H1 (cell line): ENCODE data around the gene TIAM2. TPM values are rescaled to one million over a fixed set of nuclear protein-coding genes. Genes with fewer than 3 reads are reported as not detected.

ENCODE experiments used
- CTCF ChIA-PET: fragments of 300-600 bp; sonication (Branson Sonifier 250); formaldehyde crosslinking; loops from one replicate; lab custom pipeline; 2021; ENCODE audit not compliant: partially characterized antibody; lab: Charles Lee
- POLR2A ChIA-PET: fragments of 300-600 bp; sonication (Branson Sonifier 250); formaldehyde crosslinking; loops from one replicate; lab custom pipeline; 2021; ENCODE audit warnings: inconsistent platforms; ENCODE audit not compliant: partially characterized antibody; lab: Charles Lee
- DNase-seq, 2 experiments: peaks; one replicate each; pipeline versions ENCODE4 v3.0.0 to v3.0.0-alpha.2; 2010 to 2022; ENCODE audit warnings: low spot score in 2 of 2, low read depth in 1 of 2, mixed read lengths in 1 of 2
- FAIRE-seq: peaks from 2 replicates; lab custom pipeline; 2011; peaks lifted over from hg19 to GRCh38; lab: Jason Lieb, UNC
- H2AFZ ChIP-seq: 2 replicates; pipeline ENCODE4 v1.8.1; 2012; ENCODE audit warnings: low read length, inconsistent platforms
- H2AK5ac ChIP-seq: 2 replicates; pipeline ENCODE4 v1.6.1; 2013; ENCODE audit warnings: low read depth, low read length
- H2BK120ac ChIP-seq: replicated peaks from 2 replicates; pipeline ENCODE3; 2013; ENCODE audit warnings: low read depth, low read length, inconsistent platforms
- H2BK12ac ChIP-seq: 2 replicates; pipeline ENCODE4 v1.6.1; 2013; ENCODE audit warnings: low read depth, low read length
- H2BK15ac ChIP-seq: 2 replicates; pipeline ENCODE4 v1.6.1; 2013; ENCODE audit warnings: low read length
- H2BK20ac ChIP-seq: 2 replicates; pipeline ENCODE4 v1.6.1; 2013; ENCODE audit warnings: low read length
- H2BK5ac ChIP-seq: 2 replicates; pipeline ENCODE4 v1.6.1; 2013; ENCODE audit warnings: low read depth, low read length
- H3K14ac ChIP-seq: 2 replicates; pipeline ENCODE4 v1.6.1; 2013; ENCODE audit warnings: inconsistent platforms; ENCODE audit not compliant: insufficient read length
- H3K18ac ChIP-seq: 2 replicates; pipeline ENCODE4 v1.6.1; 2013; ENCODE audit warnings: low read length; ENCODE audit errors: extremely low read depth
- H3K23ac ChIP-seq: 2 replicates; pipeline ENCODE4 v1.6.1; 2013; ENCODE audit warnings: inconsistent platforms; ENCODE audit not compliant: insufficient read length
- H3K23me2 ChIP-seq: 2 replicates; pipeline ENCODE4 v1.6.1; 2013; ENCODE audit warnings: low read depth, low read length
- H3K27ac ChIP-seq: 2 replicates; pipeline ENCODE4 v1.6.1; 2011; ENCODE audit warnings: low read depth, low read length, inconsistent platforms
- H3K27me3 ChIP-seq, 4 experiments: replicated peaks in 1 of 4; 1 replicate in 1 of 4; 2 replicates in 3 of 4; pipeline versions ENCODE4 v1.6.1 to v1.8.1; 2011 to 2013; ENCODE audit warnings: low read length in 3 of 4, mild to moderate bottlenecking in 3 of 4, inconsistent platforms in 2 of 4, mixed read lengths in 2 of 4, moderate library complexity in 1 of 4; ENCODE audit not compliant: control insufficient read depth in 3 of 4, insufficient read depth in 3 of 4; ENCODE audit errors: extremely low read depth in 1 of 4
- H3K36me3 ChIP-seq, 4 experiments: 2 replicates each; pipeline versions ENCODE4 v1.6.1 to v1.8.1; 2011 to 2013; ENCODE audit warnings: mild to moderate bottlenecking in 4 of 4, low read length in 3 of 4, moderate library complexity in 2 of 4, control low read depth in 1 of 4, inconsistent platforms in 1 of 4; ENCODE audit not compliant: insufficient read depth in 4 of 4, control insufficient read depth in 2 of 4
- H3K4ac ChIP-seq: replicated peaks from 2 replicates; pipeline ENCODE3; 2013; ENCODE audit warnings: low read length, low read depth, mixed read lengths, inconsistent platforms; ENCODE audit not compliant: insufficient read length
- H3K4me1 ChIP-seq, 4 experiments: replicated peaks in 1 of 4; 1 replicate in 1 of 4; 2 replicates in 3 of 4; pipeline versions ENCODE4 v1.6.1 to v1.8.1; 2011 to 2013; ENCODE audit warnings: low read length in 3 of 4, inconsistent platforms in 2 of 4, mixed read lengths in 1 of 4; ENCODE audit not compliant: insufficient read depth in 4 of 4, control insufficient read depth in 3 of 4
- H3K4me2 ChIP-seq, 2 experiments: 2 replicates each; pipeline versions ENCODE4 v1.6.1 to v1.8.1; 2011 to 2013; ENCODE audit warnings: low read depth in 2 of 2, low read length in 2 of 2, control low read depth in 1 of 2, inconsistent platforms in 1 of 2, mild to moderate bottlenecking in 1 of 2; ENCODE audit not compliant: insufficient read depth in 1 of 2
- H3K4me3 ChIP-seq, 4 experiments: fragments of 200-600, 300-600 bp in 1 of 4; sonication (generic), shearing (Covaris generic), sonication (Bioruptor Twin) in 1 of 4; 2 replicates each; pipeline versions ENCODE4 v1.5.1 to v1.8.1; 2011 to 2016; ENCODE audit warnings: low read length in 4 of 4, low read depth in 3 of 4, control low read depth in 2 of 4, inconsistent platforms in 2 of 4, mild to moderate bottlenecking in 2 of 4, mixed read lengths in 1 of 4, moderate library complexity in 1 of 4; ENCODE audit not compliant: insufficient read depth in 2 of 4; ENCODE audit errors: extremely low read depth in 1 of 4
- H3K56ac ChIP-seq: replicated peaks from 2 replicates; pipeline ENCODE3; 2013; ENCODE audit warnings: low read depth, mild to moderate bottlenecking, mixed read lengths, low read length, inconsistent platforms; ENCODE audit not compliant: insufficient read length
- H3K79me1 ChIP-seq: 2 replicates; pipeline ENCODE4 v1.6.1; 2013; ENCODE audit warnings: low read depth, low read length, control low read depth
- H3K79me2 ChIP-seq, 2 experiments: 2 replicates each; pipeline versions ENCODE4 v1.6.1 to v1.8.1; 2012 to 2013; ENCODE audit warnings: low read length in 2 of 2, mild to moderate bottlenecking in 2 of 2, inconsistent platforms in 1 of 2; ENCODE audit not compliant: insufficient read depth in 2 of 2, control insufficient read depth in 1 of 2
- H3K9ac ChIP-seq, 4 experiments: replicated peaks in 1 of 4; 1 replicate in 1 of 4; 2 replicates in 3 of 4; pipeline versions ENCODE4 v1.6.1 to v1.8.1; 2011 to 2013; ENCODE audit warnings: low read depth in 3 of 4, low read length in 3 of 4, control low read depth in 2 of 4, mild to moderate bottlenecking in 2 of 4, moderate library complexity in 2 of 4, inconsistent platforms in 1 of 4; ENCODE audit errors: extremely low read depth in 1 of 4
- H3K9me3 ChIP-seq, 2 experiments: 2 replicates each; pipeline versions ENCODE4 v1.6.1 to v1.8.1; 2012 to 2013; ENCODE audit warnings: mild to moderate bottlenecking in 2 of 2, moderate library complexity in 2 of 2, control low read depth in 1 of 2, inconsistent platforms in 1 of 2, low read depth in 1 of 2, low read length in 1 of 2, mixed read lengths in 1 of 2; ENCODE audit not compliant: insufficient read depth in 2 of 2
- H4K20me1 ChIP-seq, 2 experiments: replicated peaks in 1 of 2; 2 replicates each; pipeline versions ENCODE3 to v1.8.1; 2011 to 2013; ENCODE audit warnings: inconsistent platforms in 2 of 2, low read length in 2 of 2, mild to moderate bottlenecking in 1 of 2; ENCODE audit not compliant: insufficient read depth in 2 of 2, control insufficient read depth in 1 of 2
- H4K5ac ChIP-seq: 2 replicates; pipeline ENCODE4 v1.6.1; 2013; ENCODE audit warnings: low read length, low read depth, mixed read lengths, inconsistent platforms; ENCODE audit not compliant: insufficient read length
- H4K8ac ChIP-seq: 2 replicates; pipeline ENCODE4 v1.8.0; 2013; ENCODE audit warnings: mild to moderate bottlenecking, moderate library complexity, low read length, inconsistent platforms; ENCODE audit not compliant: insufficient read depth; ENCODE audit errors: extremely low read depth
- H4K91ac ChIP-seq: replicated peaks from 2 replicates; pipeline ENCODE3; 2013; ENCODE audit warnings: low read length, mixed read lengths, inconsistent platforms; ENCODE audit not compliant: insufficient read length
- ATF3 ChIP-seq: IDR thresholded peaks from 2 replicates; pipeline ENCODE4 v1.6.1; 2011; ENCODE audit warnings: low read depth, mild to moderate bottlenecking, low read length; ENCODE audit not compliant: insufficient read depth
- RBBP5 ChIP-seq: IDR thresholded peaks from 2 replicates; pipeline ENCODE4 v1.7.1; 2012; ENCODE audit warnings: low read depth, mild to moderate bottlenecking, inconsistent platforms, low read length, moderate library complexity, borderline replicate concordance
- RXRA ChIP-seq: IDR thresholded peaks from 2 replicates; pipeline ENCODE4 v1.6.1; 2011; ENCODE audit warnings: low read depth, mild to moderate bottlenecking, low read length, moderate library complexity; ENCODE audit not compliant: insufficient read depth
- SP2 ChIP-seq: IDR thresholded peaks from 2 replicates; pipeline ENCODE4 v1.6.1; 2012; ENCODE audit warnings: mild to moderate bottlenecking, low read length, inconsistent platforms
- SP4 ChIP-seq: IDR thresholded peaks from 2 replicates; pipeline ENCODE4 v1.6.1; 2012; ENCODE audit warnings: low read length, inconsistent platforms
- WGBS, 2 experiments: shearing (Covaris generic) in 1 of 2; methylation state at CpG; one replicate each; pipeline versions ENCODE4 v1.1.6 to v1.1.7; 2013 to 2015; ENCODE audit warnings: low lambda C conversion rate in 2 of 2, mixed read lengths in 2 of 2, inconsistent platforms in 1 of 2, low coverage in 1 of 2, missing lambda C conversion rate in 1 of 2; ENCODE audit not compliant: insufficient replicate concordance in 2 of 2, insufficient coverage in 1 of 2, insufficient read length in 1 of 2; ENCODE audit errors: extremely low coverage in 1 of 2, missing lambda C conversion rate in 1 of 2; 5-methylcytosine and 5-hydroxymethylcytosine counted together
- polyA plus RNA-seq, 7 experiments: library from polyadenylated mRNA; depleted of rRNA in 3 of 7; stranded (reverse) in 5 of 7; unstranded in 2 of 7; fragments of >200 nt in 5 of 7; fragments of 200-250 nt in 2 of 7; gene quantifications; 1 replicate in 5 of 7; 2 replicates in 1 of 7; 4 replicates in 1 of 7; pipeline versions ENCODE4 v1.2.1 to v1.2.3, GENCODE V29; 2011 to 2013; ENCODE audit warnings: missing spikeins in 2 of 7, mixed read lengths in 2 of 7
- total RNA-seq: library from RNA; stranded (reverse); fragmentation: NEBNext Ultra II Directional; extraction: Animal tissue kit (Norgen Biotek cat#: 25700); gene quantifications from 2 replicates; pipeline ENCODE4 v1.2.1, GENCODE V29; 2021

Gene TIAM2
- total and polyA plus RNA-seq, 2 of the 8 experiments (the other 6 are each of a cell fraction or from before 2014, with no cell fraction given) = 7.4 to 23.9 TPM

GRCh38 chr6:155287762-155288161, 292.6 kb downstream of the TIAM2 start:
- CTCF ChIA-PET = interaction anchor here (0.7 to 4.2 kb wide), 6 partner anchors 12 to 40 kb away, joined by 3 to 18 read pairs (median 4); partner anchors contain the start of gene CLDN20
- TF ChIP-seq SP4 (no peak), RXRA (no peak), ATF3 (no peak), SP2 (no peak), RBBP5 (no peak)

More at GRCh38 chr6:155287762-155288161, 292.6 kb downstream of the TIAM2 start:
- DNase-seq (no peak), FAIRE-seq (no peak)
- Histone ChIP-seq H3K9ac (no peak overlapping the region), H2BK20ac (no peak overlapping the region), H4K5ac (no peak overlapping the region), H2BK120ac (no peak overlapping the region), H3K27me3 (no peaks in the 10 kb centered on the region), H3K9me3 (no peaks in the 10 kb centered on the region), H3K79me1 (peaks cover 2% of the 10 kb centered on the region; the same call in 1 of the 2 replicates), H3K23me2 (no peaks in the 10 kb centered on the region; the same call in 1 of the 2 replicates), H2AK5ac (no peak overlapping the region), H4K8ac (no peak overlapping the region), H2BK15ac (no peak overlapping the region), H3K4me1 (no peaks in the 10 kb centered on the region; a peak in 1 of 7 replicates), H3K27ac (no peak overlapping the region), H3K18ac (no peak overlapping the region), H3K23ac (no peak overlapping the region), H3K4ac (no peak overlapping the region), H3K56ac (no peak overlapping the region), H3K36me3 (peaks cover 6 to 61% (median 23%) of the 10 kb centered on the region in 4 experiments; a peak in 6 of 8 replicates), H3K4me2 (no peak overlapping the region), H3K79me2 (peaks cover 0 to 3% of the 10 kb centered on the region in 2 experiments; a peak in 1 of 4 replicates), H3K4me3 (no peak overlapping the region), H4K20me1 (no peaks in the 10 kb centered on the region), H2BK5ac (no peak overlapping the region), H3K14ac (no peak overlapping the region), H4K91ac (no peak overlapping the region), H2AFZ (no peak overlapping the region), H2BK12ac (no peak overlapping the region)
- WGBS, 2 experiments = 79% methylated on average over 2 of the region's 2 CpGs; no CpG with 5 or more reads in 1 of the 2 experiments
- POLR2A ChIA-PET = interaction anchor here (0.6 to 1.8 kb wide), 2 partner anchors 11 to 12 kb away, joined by 3 to 4 read pairs; no protein-coding TSS in a partner anchor
